Activated CD8-positive, alpha-beta memory T cell treated with anti-CD3 and anti-CD28 coated beads for 4 hours (primary cell): ENCODE measurements around the gene FNIP2.

ENCODE experiments used
- DNase-seq, 2 donors: peaks; one replicate each; pipeline ENCODE4 v3.0.0-alpha.2; 2020; ENCODE audit warnings: low read depth in 2 of 2

Gene FNIP2

DNA sequence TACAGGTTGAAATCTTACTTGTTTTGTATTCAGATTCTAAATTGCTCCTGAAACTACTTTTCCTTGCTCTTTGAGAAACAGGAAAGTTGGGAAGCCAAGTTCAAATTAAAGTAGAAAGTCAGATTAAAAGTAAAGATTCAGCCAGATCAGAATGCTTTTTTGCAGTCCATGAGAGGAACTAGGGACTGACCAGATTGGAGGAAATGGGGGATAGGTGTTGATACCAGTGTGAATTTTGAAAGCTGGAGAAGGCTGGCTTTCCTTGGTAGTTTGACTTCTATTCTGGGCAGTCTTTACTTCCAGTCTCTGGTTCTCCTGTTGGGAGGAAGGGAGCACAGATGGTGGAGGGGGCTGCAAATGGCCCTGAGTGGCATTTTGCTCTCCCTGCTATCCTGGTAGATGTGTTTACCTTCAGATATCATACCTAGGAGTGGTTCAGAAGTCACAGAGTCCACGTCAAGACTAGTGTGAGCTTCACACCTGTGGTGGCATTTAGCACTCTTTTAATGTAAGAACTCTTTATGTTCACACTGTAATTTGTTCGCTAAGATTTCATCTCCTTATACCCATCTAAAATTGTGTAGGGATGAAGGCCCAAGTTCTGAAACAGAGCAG lies 68.8 kb downstream of the FNIP2 start:
- DNase-seq = no peak

DNA sequence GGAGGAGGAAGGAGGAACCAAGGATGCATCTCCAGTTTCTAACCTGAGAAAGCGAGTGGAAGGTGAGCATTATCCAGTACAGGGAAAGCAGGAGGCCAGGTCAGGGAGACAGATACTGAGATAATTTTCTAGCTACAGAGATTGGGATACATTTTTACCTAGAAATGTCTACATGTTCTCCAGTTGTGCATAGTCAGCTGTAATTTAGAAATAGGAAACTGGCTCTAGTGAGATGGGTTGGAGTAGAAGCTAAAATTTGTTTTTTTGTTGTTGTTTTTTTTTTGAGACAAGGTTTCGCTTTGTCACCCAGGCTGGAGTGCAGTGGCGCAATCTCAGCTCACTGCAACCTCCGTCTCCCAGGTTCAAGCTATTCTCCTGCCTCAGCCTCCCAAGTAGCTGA lies 71.3 kb downstream of the FNIP2 start:
- no peak for DNase-seq

DNA sequence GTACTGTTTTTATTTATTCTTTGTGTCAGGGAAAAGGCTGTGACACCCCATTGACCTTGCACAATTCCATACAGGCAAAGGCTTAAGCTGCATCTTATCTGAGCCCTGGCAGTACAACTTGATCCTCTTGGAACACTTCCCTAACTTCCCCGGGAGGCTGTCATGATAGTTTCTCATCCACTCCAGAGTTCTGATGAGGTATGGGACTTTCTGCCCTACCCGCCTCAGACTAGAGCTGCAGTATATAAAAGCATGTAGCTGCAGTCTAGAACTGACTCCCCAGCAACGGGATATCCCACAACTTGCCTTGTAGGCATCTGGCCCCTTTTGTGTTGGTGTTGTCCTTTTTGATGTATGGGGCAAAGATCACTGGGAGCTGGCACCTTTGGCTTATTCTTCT lies 72.7 kb downstream of the FNIP2 start:
- no peak for DNase-seq

DNA sequence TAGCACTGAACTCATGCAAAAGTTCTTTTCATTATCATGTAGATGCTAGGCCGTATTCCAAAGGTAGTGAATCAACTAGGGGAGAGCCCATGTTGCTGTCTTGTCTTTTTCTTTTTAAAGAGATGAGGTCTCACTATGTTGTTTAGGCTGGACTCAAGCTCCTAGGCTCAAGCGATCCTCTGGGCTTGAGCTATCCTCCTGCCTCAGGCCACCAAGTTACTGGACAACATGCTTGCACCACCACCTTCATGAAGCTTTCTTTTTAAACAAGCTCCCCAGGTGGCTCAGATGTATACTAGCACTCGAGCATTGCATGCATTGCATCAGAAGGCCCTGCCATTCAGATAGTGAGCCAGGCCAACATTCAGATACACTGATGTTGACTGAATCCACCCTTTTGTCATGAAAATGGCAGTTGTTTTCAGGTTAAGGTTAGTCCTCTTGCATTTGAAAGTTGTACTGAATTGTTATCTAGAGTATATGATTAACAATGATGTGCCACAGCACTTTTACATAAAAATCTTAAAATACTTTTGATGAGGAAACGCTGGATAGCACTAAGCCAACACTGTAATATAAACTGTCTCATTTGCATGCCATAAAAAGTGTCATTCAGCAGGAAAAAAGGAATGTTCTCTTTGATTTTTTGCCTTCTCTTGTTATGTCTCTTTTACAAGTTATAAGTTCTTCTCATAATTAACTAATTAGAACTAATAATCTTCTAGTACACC lies 76.7 kb downstream of the FNIP2 start:
- DNase-seq = no peak

DNA sequence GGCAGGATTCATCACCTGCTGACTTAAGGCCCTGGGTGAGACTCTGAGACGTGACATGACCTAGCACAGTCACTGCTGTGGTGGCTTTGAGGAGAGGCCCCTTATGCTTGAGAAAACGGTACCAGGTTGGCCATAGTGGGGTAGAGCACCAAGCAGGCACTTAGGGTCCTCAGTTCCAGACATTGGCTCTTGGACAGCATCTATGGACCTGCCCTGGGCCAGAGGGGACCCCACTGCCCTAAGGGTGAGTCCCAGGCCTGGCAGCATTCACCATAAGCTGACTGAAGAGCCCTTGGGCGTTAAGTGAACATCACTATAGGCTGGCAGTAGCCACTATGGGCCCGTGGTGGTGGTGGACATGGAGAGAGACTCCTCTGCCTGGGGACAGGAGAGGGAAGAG lies 78.7 kb downstream of the FNIP2 start:
- DNase-seq = no peak

DNA sequence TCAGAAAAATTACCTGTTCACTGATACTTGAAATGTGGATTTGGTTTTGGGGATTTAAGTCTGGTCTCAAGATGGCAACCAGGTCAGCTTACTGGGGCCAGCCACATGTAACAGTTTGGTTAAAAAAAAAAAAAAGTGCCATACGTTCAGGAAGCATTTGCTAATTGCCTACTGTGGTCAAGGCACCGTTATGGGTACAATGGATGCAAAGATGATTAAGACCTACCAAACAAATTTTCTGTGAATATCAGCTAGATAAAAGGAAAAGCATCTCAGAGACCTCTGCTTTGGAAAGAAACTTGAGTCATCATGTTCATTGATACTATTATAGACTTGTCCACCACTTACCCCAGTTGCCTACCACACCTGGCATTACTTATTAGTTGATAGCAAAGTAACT lies 80.9 kb downstream of the FNIP2 start:
- DNase-seq = no peak

DNA sequence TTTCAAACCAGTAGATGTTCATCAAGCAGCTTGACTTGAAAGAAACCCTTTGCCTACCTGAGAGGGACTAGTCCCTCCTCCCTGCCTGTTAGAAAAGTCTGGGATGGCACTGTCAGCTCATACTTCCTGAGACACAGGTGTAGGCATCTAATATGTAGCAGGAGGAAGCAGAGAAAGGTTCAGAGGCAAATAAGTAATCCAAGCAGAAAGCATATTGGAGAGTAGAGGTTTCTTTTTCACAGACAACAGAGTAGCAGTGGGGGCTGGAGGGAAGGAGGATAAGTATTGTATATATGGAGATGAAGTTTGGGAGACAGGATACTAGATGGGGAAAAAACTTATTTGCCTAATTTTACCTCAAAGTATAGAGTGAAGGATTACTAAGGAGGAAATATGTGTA lies 81.5 kb downstream of the FNIP2 start:
- DNase-seq = no peak

DNA sequence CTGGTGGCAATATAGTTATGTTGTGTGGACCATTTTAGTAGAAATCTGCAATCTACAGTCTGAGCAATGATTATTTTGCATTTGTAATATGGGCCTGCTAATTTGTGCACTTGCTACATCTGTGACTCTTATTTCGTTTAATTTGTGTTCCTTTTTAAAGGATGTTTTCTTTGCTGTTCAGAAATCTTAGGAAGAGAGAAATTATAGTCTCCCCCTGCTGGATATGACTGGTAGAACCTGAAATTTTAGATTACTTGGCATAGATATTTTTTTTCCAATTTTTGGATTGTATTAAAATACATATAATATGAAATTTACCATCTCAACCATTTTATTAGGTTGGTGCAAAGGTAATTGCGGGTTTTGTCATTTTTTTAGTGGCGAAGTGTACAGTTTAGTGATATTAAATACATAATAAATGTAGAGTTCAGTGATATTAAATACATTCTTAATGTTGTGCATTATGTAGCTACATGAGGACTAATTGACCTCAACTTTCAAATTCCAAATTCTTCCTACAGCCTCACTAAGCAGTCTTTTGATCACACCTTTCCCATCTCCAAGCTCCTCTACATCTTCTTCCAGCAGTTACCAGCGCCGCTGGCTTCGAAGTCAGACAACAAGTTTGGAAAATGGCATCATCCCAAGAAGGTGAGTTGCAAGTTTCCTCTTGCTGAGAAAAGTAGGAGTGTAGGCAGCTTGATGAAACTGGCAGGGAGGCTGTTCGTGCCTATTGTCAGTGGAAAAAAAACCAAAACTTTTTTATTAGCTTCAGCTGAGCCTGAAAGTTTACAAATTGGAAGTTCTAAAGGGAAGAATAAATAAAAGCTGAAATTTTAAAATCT lies 82.2 kb downstream of the FNIP2 start:
- DNase-seq = no peak

DNA sequence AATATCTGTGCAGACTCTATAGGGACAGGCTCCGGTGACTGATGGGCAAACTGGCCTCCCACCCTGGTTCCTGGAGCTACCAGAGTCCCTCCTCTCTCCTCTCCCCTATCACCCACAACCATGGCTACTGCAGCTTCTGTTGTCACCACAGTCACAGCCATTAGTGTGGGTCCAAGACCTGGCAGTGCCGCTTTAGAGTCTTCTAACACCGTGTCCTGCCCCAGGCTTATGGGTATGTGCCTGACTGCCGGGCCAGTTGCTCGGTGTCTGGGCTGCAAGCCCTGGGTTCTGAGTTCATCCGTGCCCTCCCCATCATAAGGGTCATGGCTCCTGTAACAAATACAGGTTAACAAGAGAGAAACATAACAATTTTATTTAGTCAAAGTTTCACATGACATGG lies 85.4 kb downstream of the FNIP2 start:
- no peak for DNase-seq

DNA sequence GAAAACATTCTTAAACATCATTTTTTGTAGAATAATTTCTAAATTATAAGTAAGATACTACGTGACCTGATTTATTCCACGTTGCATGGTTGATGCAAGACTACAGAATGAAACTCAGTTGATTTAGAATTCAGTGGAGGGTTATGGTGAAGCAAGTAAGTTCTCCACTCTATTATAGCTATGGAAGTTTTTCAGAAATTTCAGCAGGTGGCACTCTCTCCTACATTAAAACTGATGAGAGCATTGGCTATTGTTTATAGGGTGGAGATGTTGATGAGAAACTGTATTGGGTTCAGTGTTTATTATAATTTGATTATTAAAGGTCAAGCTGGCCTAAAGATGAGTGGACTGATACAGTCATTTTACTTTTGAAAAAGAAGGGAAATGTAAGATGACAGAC lies 88.0 kb downstream of the FNIP2 start:
- no peak for DNase-seq

DNA sequence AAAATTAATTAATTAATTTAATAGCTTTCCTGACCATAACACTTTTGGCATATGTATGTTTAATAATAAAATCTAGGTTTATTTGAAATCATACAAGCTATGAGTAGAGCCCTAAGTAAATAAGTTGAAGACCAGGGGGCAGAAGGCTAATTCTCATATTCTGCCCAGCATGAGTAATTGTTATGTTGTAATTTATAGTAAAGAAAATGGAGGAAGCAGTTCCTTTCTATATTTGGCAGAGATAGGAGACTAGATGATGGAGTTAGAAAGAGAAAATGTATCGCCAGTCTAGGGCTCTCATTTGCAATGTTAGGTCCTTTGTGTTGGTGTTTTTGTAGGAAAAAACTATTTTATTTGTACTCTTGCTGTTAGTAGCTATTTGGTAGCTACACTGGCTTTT lies 89.1 kb downstream of the FNIP2 start:
- no peak for DNase-seq

DNA sequence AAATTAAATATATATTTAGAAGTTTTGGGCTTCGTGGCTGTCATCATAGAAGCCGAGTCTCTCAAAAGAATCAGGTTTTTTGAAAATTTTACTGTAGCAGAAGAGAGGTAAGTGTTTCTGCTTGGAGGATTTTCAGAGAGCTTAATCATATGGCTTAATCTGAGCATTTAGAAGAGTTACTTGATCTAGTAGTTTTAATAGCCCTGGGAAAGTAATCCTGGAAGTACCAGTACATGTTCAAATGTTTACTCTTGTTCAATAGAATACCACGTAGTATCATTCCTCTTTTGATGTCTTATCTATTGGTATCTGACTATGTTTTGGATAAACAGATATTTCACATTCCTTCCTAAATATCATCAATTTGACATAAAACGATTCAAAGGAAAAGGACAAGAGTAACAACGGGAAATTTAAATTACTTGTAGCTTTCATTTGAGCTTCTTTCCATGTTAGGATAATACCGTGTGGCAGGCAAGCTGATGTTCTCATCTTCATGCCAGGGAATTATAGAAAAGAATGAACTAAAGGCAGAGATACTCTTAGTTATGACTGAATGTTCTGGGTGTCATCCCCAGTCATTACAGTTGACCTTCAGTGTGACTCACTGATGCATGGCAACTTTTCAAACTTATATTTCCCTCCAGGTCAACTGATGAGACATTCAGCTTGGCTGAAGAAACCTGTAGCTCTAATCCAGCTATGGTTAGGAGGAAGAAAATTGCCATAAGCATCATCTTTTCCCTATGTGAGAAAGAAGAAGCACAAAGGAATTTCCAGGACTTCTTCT lies 89.8 kb downstream of the FNIP2 start:
- no peak for DNase-seq

DNA sequence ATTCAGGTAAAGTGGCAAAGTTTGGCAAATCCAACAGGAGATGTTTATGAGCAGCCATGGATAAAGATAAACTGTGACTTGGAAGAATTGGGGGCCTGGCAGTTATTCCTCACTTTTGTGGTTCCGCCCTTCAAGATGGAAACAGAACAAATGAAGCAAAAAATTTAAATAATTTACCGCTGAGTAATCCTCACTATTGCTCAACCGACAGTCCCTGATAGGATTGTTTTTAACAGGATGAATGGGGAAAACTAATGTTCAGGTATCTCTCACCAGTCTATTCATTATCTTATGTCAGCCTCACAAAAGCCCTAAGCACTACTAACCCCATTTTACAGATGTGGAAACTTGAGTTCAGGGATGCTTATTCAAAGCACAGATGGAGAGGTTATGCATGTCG lies 90.8 kb downstream of the FNIP2 start:
- no peak for DNase-seq

DNA sequence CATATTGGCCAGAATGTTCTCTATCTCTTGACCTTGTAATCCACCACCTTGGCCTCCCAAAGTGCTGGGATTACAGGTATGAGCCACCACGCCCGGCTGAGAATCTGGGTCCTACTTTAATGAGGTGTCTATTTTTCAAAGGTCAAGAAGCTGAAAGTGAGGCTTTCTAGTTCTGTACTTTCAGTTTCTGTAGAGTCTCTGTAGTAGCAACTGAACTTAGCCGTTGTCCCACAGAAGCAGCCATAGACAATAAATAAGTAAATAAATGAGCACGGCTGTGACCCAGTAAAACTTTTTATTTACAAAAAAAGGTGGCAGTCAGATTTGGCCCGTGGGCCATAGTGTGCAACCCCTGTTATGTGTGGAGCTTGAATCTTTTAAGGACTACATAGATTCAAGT lies 92.0 kb downstream of the FNIP2 start:
- DNase-seq = no peak

DNA sequence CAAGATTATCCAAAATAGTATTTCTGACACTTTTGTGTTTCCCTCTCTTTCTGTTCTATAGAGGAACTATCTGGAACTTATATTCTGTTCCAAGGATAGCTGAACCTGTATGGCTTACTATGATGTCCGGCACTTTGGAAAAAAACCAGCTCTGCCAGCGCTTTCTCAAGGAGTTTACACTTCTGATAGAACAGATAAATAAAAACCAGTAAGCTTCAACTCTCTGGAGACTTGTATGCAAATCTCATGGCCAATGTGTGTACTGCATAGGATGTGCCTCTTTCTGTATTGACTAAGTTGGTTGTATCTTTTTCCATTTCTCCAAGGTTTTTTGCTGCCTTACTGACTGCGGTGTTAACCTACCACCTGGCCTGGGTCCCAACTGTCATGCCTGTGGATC lies 92.5 kb downstream of the FNIP2 start:
- DNase-seq = no peak

DNA sequence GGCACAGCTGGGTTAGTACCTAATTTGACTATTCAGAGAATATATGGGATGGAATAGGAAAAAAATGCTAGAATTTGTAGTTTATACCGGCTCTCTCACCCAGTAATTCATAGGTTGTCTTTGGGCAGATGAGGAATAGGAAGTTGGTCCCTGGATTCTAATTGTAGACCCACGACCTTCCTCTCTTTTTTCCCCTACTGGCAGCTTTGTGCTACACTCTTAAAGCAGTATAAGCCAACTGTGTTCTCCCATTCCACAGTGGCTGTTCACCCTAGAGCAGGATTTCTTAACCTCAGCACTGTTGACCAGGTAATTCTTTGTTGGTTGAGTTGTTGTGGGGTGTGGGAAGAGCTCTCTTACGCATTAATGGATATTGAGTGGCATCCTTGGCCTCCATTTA lies 92.9 kb downstream of the FNIP2 start:
- no peak for DNase-seq

DNA sequence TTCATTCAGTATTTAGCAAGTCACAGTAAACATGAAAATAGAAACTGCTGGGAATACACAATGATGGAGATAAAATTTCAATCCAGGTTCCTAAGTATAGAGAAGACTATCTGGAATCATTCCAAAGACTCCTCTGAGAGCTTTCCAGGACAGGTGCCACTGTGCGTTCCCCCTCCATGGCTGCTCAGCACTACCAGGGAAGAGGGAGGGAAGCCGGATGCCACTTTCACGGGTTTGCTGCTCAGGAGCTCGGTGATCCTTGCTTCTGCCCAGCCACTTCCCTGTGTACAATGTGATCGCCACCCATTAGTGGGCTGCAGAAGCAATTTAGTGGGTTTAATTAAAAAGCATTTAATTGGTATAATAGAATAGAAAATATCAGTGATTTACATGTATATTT lies 94.5 kb downstream of the FNIP2 start:
- no peak for DNase-seq

DNA sequence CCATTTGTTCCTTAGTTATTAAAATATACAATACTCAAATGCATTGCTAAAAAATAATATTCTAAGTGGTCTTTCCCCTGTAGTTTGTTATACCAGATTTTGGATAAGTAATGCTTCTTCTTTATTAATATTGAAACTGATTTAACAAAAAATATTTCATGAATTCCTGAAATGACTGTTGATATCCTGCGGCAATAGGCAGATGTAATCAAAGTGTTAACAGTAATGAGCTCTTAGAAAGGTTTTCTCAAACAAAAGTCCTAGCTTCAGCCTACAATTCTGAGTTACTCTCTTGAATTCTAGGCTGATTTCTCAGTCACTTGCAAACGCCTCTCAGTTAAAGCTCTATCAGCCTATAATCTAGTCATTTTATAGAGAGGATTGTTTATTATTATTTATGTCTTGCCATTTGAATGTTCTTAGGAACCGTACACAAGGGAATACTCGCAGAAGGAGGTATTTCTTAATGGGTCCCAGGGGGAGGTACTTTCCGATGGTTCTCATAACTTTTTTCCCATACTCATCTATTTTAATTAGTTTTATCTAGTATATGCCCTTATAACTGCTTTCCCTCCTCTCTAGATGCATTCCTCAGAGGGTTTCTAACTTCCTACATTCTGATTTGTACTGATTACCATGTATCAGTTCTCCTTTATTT lies 96.8 kb downstream of the FNIP2 start:
- DNase-seq = no peak

DNA sequence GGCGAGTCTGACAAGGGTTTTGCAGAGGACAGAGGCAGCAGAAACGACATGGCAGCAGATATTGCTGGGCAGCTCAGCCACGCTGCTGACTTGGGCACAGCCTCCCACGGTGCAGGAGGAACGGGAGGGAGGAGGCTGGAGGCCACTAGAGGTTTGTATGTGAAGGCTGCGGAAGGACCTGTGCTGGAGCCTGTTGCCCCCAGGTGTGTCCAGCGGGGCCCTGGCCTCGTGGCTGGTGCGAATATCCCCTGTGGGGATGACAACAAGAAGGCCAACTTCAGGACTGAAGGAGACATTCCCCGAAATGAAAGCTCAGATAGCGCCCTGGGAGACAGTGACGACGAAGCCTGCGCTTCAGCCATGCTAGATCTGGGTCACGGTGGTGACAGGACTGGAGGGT lies 100.2 kb downstream of the FNIP2 start:
- DNase-seq = no peak

DNA sequence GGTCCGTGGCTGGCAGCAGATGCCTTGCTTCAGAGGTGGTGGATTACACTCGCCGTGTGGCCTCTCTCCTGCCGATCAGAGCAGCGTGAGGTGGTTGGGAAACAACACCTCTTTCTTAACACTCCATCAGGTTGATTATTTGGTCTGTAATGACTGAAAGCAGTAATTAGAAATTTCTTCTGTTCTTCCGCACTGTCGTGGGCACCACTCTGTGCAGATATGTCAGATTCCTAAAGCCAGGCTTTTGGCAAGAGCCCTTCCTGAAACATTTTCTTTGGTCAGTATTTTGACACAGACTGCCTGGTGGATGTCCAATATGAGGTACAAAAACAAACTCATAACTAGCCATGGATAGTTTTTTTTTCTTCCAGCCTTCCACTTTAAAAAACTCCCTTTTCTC lies 100.9 kb downstream of the FNIP2 start:
- DNase-seq = no peak

DNA sequence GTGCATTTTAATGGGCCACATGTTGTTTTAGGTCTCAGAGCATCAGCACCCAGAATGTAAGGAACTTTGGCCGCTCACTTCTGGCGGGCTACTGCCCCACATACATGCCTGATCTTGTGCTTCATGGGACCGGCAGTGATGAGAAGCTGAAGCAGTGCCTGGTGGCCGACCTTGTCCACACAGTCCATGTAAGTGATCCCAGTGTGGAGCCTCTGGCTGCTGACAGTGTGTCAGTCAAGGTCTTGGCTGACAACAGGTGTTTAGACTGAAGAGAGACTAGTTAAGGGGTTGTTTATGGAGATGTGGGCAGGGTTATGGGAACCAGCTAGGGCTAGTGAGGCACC lies 101.4 kb downstream of the FNIP2 start:
- no peak for DNase-seq
